ENCODE measurements around the gene TPCN1. TPM values are rescaled to one million over a fixed set of nuclear protein-coding genes. Genes with fewer than 3 reads are reported as not detected.

Gene TPCN1
- total RNA-seq, 4 donors from 2014 or later: 66.7 to 199 (median 112) TPM

- Histone ChIP-seq H3K27me3 (no peaks in the 10 kb centered on the region), H3K4me1 (peaks cover 0 to 11% (median 0%) of the 10 kb centered on the region in 4 donors), H3K4me3 (no peak overlapping the region), H3K27ac (peak overlapping the region in 1 of 4 donors; percentile 61), H3K36me3 (peaks cover 0 to 76% (median 0%) of the 10 kb centered on the region in 3 donors), H3K9me3 (no peaks in the 10 kb centered on the region)
- no peak for DNase-seq
- TF ChIP-seq POLR2A (IDR thresholded peaks at IDR 0.05) (no peak), CTCF (IDR thresholded peaks at IDR 0.05) (no peak)
Measured at GRCh38 chr12:113268136-113268535, 46.9 kb downstream of the TPCN1 start.

GRCh38 chr12:113268621-113269020, 47.4 kb downstream of the TPCN1 start:
- Histone ChIP-seq H3K27ac (peak overlapping the region in 1 of 4 donors; percentile 61), H3K4me3 (no peak overlapping the region), H3K36me3 (peaks cover 0 to 80% (median 0%) of the 10 kb centered on the region in 3 donors), H3K9me3 (no peaks in the 10 kb centered on the region), H3K4me1 (peaks cover 0 to 11% (median 0%) of the 10 kb centered on the region in 4 donors), H3K27me3 (no peaks in the 10 kb centered on the region)
- peak in 1 of 3 donors; percentile 39 for DNase-seq
- TF ChIP-seq POLR2A (IDR thresholded peaks at IDR 0.05) (no peak), CTCF (IDR thresholded peaks at IDR 0.05) (no peak)

- Histone ChIP-seq H3K4me3 (no peak overlapping the region), H3K27ac (no peak overlapping the region), H3K9me3 (no peaks in the 10 kb centered on the region), H3K36me3 (peaks cover 0 to 80% (median 0%) of the 10 kb centered on the region in 3 donors), H3K27me3 (no peaks in the 10 kb centered on the region), H3K4me1 (peaks cover 0 to 11% (median 0%) of the 10 kb centered on the region in 4 donors)
- DNase-seq: peak in 1 of 3 donors; percentile 39
- TF ChIP-seq POLR2A (IDR thresholded peaks at IDR 0.05): no peak
- no peak for TF ChIP-seq CTCF (IDR thresholded peaks at IDR 0.05)
Measured at GRCh38 chr12:113269257-113269943, 48.1 kb downstream of the TPCN1 start.

- Histone ChIP-seq H3K9me3 (no peaks in the 10 kb centered on the region), H3K36me3 (peaks cover 0 to 88% (median 0%) of the 10 kb centered on the region in 3 donors), H3K4me3 (no peak overlapping the region), H3K4me1 (peaks cover 0 to 11% (median 0%) of the 10 kb centered on the region in 4 donors), H3K27me3 (no peaks in the 10 kb centered on the region), H3K27ac (peak overlapping the region in 1 of 4 donors; percentile 62)
- DNase-seq: no peak
- TF ChIP-seq POLR2A (IDR thresholded peaks at IDR 0.05) (no peak), CTCF (IDR thresholded peaks at IDR 0.05) (no peak)
Measured at GRCh38 chr12:113270709-113271009, 49.4 kb downstream of the TPCN1 start.

GRCh38 chr12:113271466-113271852, 50.2 kb downstream of the TPCN1 start:
- H3K4me3 ChIP-seq: no peak overlapping the region
- TF ChIP-seq POLR2A (IDR thresholded peaks at IDR 0.05): no peak
- no peak for TF ChIP-seq CTCF (IDR thresholded peaks at IDR 0.05)

More at GRCh38 chr12:113271466-113271852, 50.2 kb downstream of the TPCN1 start:
- Histone ChIP-seq H3K27me3 (no peaks in the 10 kb centered on the region), H3K27ac (peak overlapping the region; percentile 58 to 69 (median 61)), H3K4me1 (peaks cover 0 to 11% (median 0%) of the 10 kb centered on the region in 4 donors), H3K36me3 (peaks cover 0 to 88% (median 0%) of the 10 kb centered on the region in 3 donors), H3K9me3 (no peaks in the 10 kb centered on the region)
- DNase-seq: no peak

Measured in Peyer's patch (tissue), 4 donors.